ENCODE data around the gene PLEKHM3. TPM values are rescaled to one million over a fixed set of nuclear protein-coding genes. Genes with fewer than 3 reads are reported as not detected.

The PLEKHM3 gene
- polyA plus RNA-seq, 3 donors from 2014 or later = 2.8 to 6.5 (median 3.1) TPM

DNA sequence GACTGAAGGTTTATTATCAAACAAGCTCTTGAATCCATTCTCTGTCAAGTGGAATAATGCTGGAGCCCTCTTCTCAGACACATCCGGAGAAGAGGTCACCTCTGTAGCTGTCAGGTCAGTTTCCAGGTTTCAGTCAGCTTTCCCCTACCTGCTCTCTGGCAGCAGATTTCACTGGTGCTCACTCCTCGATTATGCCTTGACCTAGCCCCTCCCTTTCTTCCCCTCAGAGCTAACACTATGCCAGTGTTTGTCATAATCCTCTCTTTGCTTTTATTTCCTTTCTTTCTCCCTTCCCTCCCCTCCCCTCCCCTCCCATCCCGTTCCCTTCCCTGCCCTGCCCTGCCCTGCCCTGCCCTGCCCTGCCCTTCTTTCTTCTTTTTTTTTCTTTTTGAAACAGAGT lies 22.5 kb upstream of the PLEKHM3 start:
- Mint-ChIP-seq H3K36me3 (peaks cover 0 to 3% (median 0%) of the 10 kb centered on the region in 3 donors), H3K9me3 (no peaks in the 10 kb centered on the region), H3K27me3 (ENCODE audit: low read depth in 3 of 3) (peaks cover 2 to 8% (median 7%) of the 10 kb centered on the region in 3 donors), H3K4me3 (no peak overlapping the region), H3K4me1 (no peaks in the 10 kb centered on the region), H3K27ac (no peak overlapping the region)
- DNase-seq = no peak

DNA sequence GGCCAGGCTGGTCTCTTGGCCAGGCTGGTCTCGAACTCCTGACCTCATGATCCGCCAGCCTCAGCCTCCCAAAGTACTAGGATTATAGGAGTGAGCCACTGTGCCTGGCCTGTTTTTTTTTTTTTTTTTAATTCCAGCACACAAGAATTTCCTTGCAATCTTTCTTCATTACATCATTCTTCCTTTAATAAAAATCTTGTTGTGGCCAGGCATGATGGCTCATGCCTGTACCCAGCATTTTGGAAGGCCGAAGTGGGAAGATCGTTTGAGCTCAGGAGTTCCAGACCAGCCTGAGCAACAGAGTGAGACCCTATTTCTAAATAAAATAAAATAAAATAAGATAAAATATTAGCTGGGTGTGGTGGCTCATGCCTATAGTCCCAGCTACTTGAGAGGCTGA lies 21.4 kb upstream of the PLEKHM3 start:
- Mint-ChIP-seq H3K4me1 (no peaks in the 10 kb centered on the region), H3K27ac (no peak overlapping the region), H3K27me3 (ENCODE audit: low read depth in 3 of 3) (peaks cover 2 to 6% (median 5%) of the 10 kb centered on the region in 3 donors), H3K36me3 (peaks cover 0 to 3% (median 0%) of the 10 kb centered on the region in 3 donors), H3K4me3 (no peak overlapping the region), H3K9me3 (no peaks in the 10 kb centered on the region)
- DNase-seq = no peak

- no peaks in the 10 kb centered on the region for H3K4me1 Mint-ChIP-seq
- no peak overlapping the region for H3K4me3 Mint-ChIP-seq
- DNase-seq = no peak
- no peaks in the 10 kb centered on the region for H3K9me3 Mint-ChIP-seq
- H3K36me3 Mint-ChIP-seq = peaks cover 0 to 3% (median 0%) of the 10 kb centered on the region in 3 donors
- peaks cover 4 to 12% (median 8%) of the 10 kb centered on the region in 3 donors for H3K27me3 Mint-ChIP-seq (ENCODE audit: low read depth in 3 of 3)
- H3K27ac Mint-ChIP-seq = no peak overlapping the region
Observed at GRCh38 chr2:208042450-208042849, 17.1 kb upstream of the PLEKHM3 start.

DNA sequence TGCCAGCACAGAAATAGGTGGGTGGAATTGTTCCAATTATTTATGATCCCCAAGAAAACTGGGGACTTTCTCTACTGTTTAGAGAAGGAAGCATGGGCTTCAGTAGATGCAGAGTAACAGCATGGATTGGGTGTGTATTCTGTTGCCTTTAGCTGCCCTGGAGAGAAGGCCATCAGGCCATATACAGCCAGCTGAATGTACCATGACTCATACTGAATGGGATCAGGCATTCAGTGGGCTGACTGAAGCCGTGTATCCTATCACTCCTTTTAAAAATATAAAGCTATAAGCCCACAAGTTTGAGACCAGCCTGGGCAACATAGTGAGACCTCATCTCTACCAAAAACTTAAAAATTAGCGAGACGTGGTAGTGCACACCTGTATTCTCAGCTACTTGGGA lies 16.7 kb upstream of the PLEKHM3 start:
- DNase-seq = no peak
- H3K27ac Mint-ChIP-seq = no peak overlapping the region
- peaks cover 4 to 12% (median 8%) of the 10 kb centered on the region in 3 donors for H3K27me3 Mint-ChIP-seq (ENCODE audit: low read depth in 3 of 3)

GRCh38 chr2:208040199-208041171 lies 15.2 kb upstream of the PLEKHM3 start:
- peak; percentile 31 to 55 (median 53) for DNase-seq
- no peak overlapping the region for H3K27ac Mint-ChIP-seq
- no peaks in the 10 kb centered on the region for H3K4me1 Mint-ChIP-seq
- H3K4me3 Mint-ChIP-seq = no peak overlapping the region
- peaks cover 0 to 3% (median 0%) of the 10 kb centered on the region in 3 donors for H3K36me3 Mint-ChIP-seq
- no peaks in the 10 kb centered on the region for H3K9me3 Mint-ChIP-seq
- peaks cover 4 to 10% (median 5%) of the 10 kb centered on the region in 3 donors for H3K27me3 Mint-ChIP-seq (ENCODE audit: low read depth in 3 of 3)

More for the DNA sequence above, 16.7 kb upstream of the PLEKHM3 start:
- H3K9me3 Mint-ChIP-seq = no peaks in the 10 kb centered on the region
- H3K4me1 Mint-ChIP-seq = no peaks in the 10 kb centered on the region
- peaks cover 0 to 3% (median 0%) of the 10 kb centered on the region in 3 donors for H3K36me3 Mint-ChIP-seq
- no peak overlapping the region for H3K4me3 Mint-ChIP-seq

DNA sequence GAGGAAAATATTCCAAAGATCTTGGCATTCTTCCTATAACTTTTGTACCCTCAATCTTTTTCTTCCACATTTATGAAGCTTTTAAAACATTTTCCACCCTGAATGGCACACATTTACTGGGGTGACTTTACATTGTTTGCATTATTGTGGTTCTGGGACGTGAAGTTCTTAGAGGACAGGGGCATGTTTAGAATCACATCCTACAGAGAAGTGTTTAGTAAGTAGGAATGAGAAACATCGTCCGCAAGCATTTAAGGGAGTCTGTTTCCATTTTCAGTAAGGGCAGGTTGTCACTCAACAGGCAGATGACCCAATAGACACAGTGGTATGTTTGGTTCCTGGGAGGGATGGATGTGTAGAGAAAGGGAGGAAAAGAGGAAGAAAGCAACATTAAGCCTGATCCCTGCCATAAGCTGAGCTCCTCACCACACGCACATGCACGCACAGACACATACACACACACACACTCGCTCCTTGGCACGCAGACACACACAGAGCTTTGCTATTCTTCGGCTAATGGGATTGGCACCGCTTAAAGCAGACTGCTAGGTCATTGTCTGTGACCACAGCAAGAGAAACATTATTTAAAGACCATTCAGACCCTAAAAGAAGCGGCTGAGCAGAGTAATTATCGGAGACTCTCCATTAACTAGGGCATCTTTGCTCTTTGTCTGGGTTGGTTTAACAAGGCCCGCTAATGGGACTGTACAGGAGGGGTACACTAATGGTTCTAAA lies 14.2 kb upstream of the PLEKHM3 start:
- Mint-ChIP-seq H3K27me3 (ENCODE audit: low read depth in 3 of 3) (peaks cover 4 to 10% (median 5%) of the 10 kb centered on the region in 3 donors), H3K36me3 (peaks cover 0 to 3% (median 0%) of the 10 kb centered on the region in 3 donors), H3K9me3 (no peaks in the 10 kb centered on the region), H3K4me1 (no peaks in the 10 kb centered on the region), H3K4me3 (no peak overlapping the region), H3K27ac (no peak overlapping the region)
- no peak for DNase-seq

- Mint-ChIP-seq H3K36me3 (no peaks in the 10 kb centered on the region), H3K27ac (no peak overlapping the region), H3K4me3 (no peak overlapping the region), H3K4me1 (no peaks in the 10 kb centered on the region), H3K27me3 (ENCODE audit: low read depth in 3 of 3) (peaks cover 4 to 8% (median 6%) of the 10 kb centered on the region in 3 donors), H3K9me3 (no peaks in the 10 kb centered on the region)
- no peak for DNase-seq
Observed at GRCh38 chr2:208037564-208038487, 12.5 kb upstream of the PLEKHM3 start.

GRCh38 chr2:208036357-208036756 lies 11.0 kb upstream of the PLEKHM3 start:
- Mint-ChIP-seq H3K4me1 (no peaks in the 10 kb centered on the region), H3K36me3 (no peaks in the 10 kb centered on the region), H3K27ac (no peak overlapping the region), H3K9me3 (no peaks in the 10 kb centered on the region), H3K27me3 (ENCODE audit: low read depth in 3 of 3) (peaks cover 4 to 10% (median 6%) of the 10 kb centered on the region in 3 donors), H3K4me3 (no peak overlapping the region)
- DNase-seq = no peak

DNA sequence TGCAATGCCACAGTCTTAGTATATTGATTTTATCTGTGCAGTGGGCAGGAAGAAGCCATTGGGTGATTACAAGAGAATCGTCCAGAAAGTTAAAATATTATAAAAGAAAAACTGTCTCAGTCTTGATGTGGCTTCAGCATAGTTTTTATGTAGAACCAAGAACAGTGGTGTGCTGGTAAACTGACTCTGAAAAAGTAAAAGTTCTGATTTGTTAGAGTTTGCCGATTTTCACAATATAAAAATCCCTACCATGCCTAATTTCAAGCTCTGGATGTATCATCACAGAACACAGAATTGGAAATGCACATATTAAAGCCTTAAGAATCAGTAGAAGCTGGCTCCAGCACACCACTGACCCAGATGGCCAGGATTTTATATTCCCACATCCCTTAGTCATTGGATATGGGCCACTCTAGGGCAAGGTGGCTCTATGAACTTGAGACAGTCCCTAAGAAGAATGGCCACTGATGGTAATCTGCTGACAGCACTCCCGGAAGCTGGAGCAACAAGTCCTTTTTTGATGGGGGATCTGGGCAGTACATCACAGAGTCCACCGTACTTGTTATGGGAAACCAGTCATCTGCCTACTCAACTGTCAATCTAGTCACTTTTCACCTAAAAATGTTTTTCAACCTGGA lies 9.3 kb upstream of the PLEKHM3 start:
- Mint-ChIP-seq H3K27me3 (ENCODE audit: low read depth in 3 of 3) (peaks cover 0 to 7% (median under 1%) of the 10 kb centered on the region in 3 donors), H3K4me1 (no peaks in the 10 kb centered on the region), H3K9me3 (no peaks in the 10 kb centered on the region), H3K27ac (no peak overlapping the region), H3K36me3 (no peaks in the 10 kb centered on the region), H3K4me3 (no peak overlapping the region)
- no peak for DNase-seq

DNA sequence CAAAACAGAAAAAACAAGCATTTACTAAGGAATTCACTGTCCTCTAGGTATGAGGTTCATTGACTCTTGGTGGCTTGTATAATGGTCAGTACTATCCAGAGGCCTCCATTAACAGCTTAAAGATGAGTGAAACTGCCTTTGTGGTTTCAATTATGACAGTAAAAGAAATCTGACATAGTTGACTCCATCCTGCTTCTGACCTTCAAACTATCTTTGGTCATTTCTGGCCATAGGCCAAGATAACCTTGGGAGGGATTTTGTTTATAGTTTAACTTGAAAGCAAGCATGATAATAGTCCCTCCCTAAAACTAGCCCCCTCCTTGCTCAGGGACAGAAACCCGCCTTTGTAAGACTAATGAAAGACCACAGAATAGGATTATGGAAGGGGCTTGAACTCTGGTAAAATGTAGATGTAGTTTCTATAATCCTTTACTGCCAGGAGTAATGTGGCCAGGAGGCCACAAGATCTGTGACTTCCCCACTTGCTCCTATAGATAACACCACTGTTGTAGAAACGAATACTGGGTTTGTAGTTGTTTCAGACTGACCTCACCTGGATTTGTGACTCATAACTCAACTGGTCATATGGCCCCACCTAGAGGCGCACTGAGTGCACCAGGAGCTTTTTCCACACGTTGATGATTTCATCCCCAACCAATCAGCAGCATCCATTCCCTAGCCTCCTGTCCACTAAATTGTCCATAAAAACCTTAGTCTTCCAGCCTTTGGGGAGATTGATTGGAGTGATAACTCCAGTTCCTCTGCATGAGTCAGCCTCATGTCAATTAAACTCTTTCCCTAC lies 8.6 kb upstream of the PLEKHM3 start:
- peak; percentile 6 to 23 (median 17) for DNase-seq
- H3K4me3 Mint-ChIP-seq = no peak overlapping the region
- peaks cover 0 to 8% (median 3%) of the 10 kb centered on the region in 3 donors for H3K27me3 Mint-ChIP-seq (ENCODE audit: low read depth in 3 of 3)
- H3K27ac Mint-ChIP-seq = no peak overlapping the region
- H3K9me3 Mint-ChIP-seq = no peaks in the 10 kb centered on the region
- H3K36me3 Mint-ChIP-seq = no peaks in the 10 kb centered on the region
- no peaks in the 10 kb centered on the region for H3K4me1 Mint-ChIP-seq

DNA sequence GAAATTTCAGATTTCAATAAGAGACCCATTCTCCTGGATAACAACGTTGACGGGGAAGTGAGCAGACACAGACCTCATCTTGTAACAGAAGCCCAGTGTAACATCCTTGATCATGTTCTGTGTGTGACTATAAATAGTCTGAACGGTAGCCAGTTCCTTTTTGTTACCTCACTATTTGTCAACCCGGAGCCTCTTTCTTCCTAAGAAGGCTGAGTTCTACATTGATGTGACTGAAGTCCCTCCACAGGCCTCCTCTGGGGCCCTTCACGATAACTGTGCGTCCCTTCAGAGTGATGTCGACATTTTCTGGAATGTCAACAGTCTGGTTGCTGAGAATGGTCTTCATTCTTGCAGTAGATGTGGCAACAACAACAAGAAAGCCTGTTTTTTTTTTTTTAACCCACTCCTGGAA lies 6.3 kb upstream of the PLEKHM3 start:
- Mint-ChIP-seq H3K9me3 (no peaks in the 10 kb centered on the region), H3K36me3 (no peaks in the 10 kb centered on the region), H3K27ac (no peak overlapping the region), H3K4me3 (no peak overlapping the region), H3K4me1 (no peaks in the 10 kb centered on the region), H3K27me3 (ENCODE audit: low read depth in 3 of 3) (peaks cover 0 to 8% (median 3%) of the 10 kb centered on the region in 3 donors)
- no peak for DNase-seq

GRCh38 chr2:208025814-208026184 lies 472 bp upstream of the PLEKHM3 start:
- no peaks in the 10 kb centered on the region for H3K9me3 Mint-ChIP-seq
- H3K27me3 Mint-ChIP-seq (ENCODE audit: low read depth in 3 of 3) = peaks cover 0 to 5% (median 3%) of the 10 kb centered on the region in 3 donors
- H3K36me3 Mint-ChIP-seq = no peaks in the 10 kb centered on the region
- no peak for DNase-seq
- H3K27ac Mint-ChIP-seq = peak overlapping the region; percentile 82 to 93 (median 90)
- peaks cover 18 to 37% of the 10 kb centered on the region in 2 donors for H3K4me1 Mint-ChIP-seq
- peak overlapping the region; percentile 91 to 99 (median 97) for H3K4me3 Mint-ChIP-seq

Data from immature natural killer cell (primary cell).